Activated B cell treated with CpG ODN at 0.5 μM for 24 hours (primary cell): ENCODE data around the gene BMP5. TPM values are rescaled to one million over a fixed set of nuclear protein-coding genes. Genes with fewer than 3 reads are reported as not detected.

Source experiments
- ATAC-seq: fragments of 200-7000 bp; cut with Tn5 transposase; one replicate; pipeline ENCODE4 v1.10.0; 2021; ENCODE audit warnings: low read depth, mild to moderate bottlenecking, moderate library complexity
- CTCF ChIA-PET: fragments of 350-600 bp; sonication (Branson Sonifier 250); formaldehyde crosslinking; loops from one replicate; lab custom pipeline; 2021; ENCODE audit warnings: antibody characterized with exemption; lab: Charles Lee
- POLR2A ChIA-PET: fragments of 350-600 bp; sonication (Branson Sonifier 250); formaldehyde crosslinking; loops from one replicate; lab custom pipeline; 2021; ENCODE audit warnings: antibody characterized with exemption; lab: Charles Lee
- DNase-seq: peaks from one replicate; pipeline ENCODE4 v3.0.0; 2022
- H3K27ac Mint-ChIP-seq: one replicate; pipeline ENCODE4 v1.8.0; 2020; ENCODE audit warnings: mixed read lengths
- H3K27me3 Mint-ChIP-seq: one replicate; pipeline ENCODE4 v1.8.0; 2021; ENCODE audit warnings: mixed read lengths
- H3K36me3 Mint-ChIP-seq: one replicate; pipeline ENCODE4 v1.8.0; 2021; ENCODE audit warnings: low read depth, mixed read lengths
- H3K4me1 Mint-ChIP-seq: one replicate; pipeline ENCODE4 v1.8.0; 2021; ENCODE audit warnings: mixed read lengths
- H3K4me3 Mint-ChIP-seq: one replicate; pipeline ENCODE4 v1.8.0; 2020; ENCODE audit warnings: mild to moderate bottlenecking, mixed read lengths
- H3K9me3 Mint-ChIP-seq: one replicate; pipeline ENCODE4 v1.8.0; 2020; ENCODE audit warnings: mixed read lengths
- intact Hi-C: fragments of 100-400 bp; cut with micrococcal nuclease; formaldehyde crosslinking; loops from one replicate; pipeline ENCODE4 v1.15.1; 2024
- total RNA-seq: library from RNA; stranded (reverse); gene quantifications from 2 replicates; pipeline ENCODE4 v1.2.3, GENCODE V29; 2022
- TF ChIP-seq, protein P1 (sequence below): fragments of 200-600 bp; IDR thresholded peaks from one replicate; pipeline ENCODE4 v1.8.0; 2022; ENCODE audit warnings: antibody characterized with exemption, mild to moderate bottlenecking

Gene BMP5
- total RNA-seq, 1 donor from 2014 or later = not detected

DNA sequence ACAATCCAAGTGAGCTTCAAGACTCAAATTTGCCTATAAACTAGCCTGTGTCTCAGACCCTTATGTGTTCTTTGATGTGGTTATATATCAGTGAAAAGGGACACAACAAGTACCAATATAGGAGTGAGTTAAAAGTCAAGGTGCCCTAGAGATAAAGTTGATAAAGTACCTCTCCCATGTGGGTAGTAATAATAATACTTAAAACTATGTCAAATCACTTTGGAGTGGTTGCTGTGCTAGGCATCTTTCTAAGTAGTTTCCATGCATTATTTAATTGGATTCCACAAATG lies 100.4 kb downstream of the BMP5 start:
- intact Hi-C loops = no loop called here
- no peak for DNase-seq
- Mint-ChIP-seq H3K9me3 (peaks cover 9% of the 10 kb centered on the region), H3K27ac (no peak overlapping the region), H3K4me3 (no peak overlapping the region), H3K4me1 (no peaks in the 10 kb centered on the region), H3K36me3 (no peaks in the 10 kb centered on the region), H3K27me3 (no peaks in the 10 kb centered on the region)
- POLR2A ChIA-PET = no interaction called here
- CTCF ChIA-PET = no interaction called here
- TF ChIP-seq, protein P1, sequence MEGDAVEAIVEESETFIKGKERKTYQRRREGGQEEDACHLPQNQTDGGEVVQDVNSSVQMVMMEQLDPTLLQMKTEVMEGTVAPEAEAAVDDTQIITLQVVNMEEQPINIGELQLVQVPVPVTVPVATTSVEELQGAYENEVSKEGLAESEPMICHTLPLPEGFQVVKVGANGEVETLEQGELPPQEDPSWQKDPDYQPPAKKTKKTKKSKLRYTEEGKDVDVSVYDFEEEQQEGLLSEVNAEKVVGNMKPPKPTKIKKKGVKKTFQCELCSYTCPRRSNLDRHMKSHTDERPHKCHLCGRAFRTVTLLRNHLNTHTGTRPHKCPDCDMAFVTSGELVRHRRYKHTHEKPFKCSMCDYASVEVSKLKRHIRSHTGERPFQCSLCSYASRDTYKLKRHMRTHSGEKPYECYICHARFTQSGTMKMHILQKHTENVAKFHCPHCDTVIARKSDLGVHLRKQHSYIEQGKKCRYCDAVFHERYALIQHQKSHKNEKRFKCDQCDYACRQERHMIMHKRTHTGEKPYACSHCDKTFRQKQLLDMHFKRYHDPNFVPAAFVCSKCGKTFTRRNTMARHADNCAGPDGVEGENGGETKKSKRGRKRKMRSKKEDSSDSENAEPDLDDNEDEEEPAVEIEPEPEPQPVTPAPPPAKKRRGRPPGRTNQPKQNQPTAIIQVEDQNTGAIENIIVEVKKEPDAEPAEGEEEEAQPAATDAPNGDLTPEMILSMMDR = no peak
- ATAC-seq = no peak

DNA sequence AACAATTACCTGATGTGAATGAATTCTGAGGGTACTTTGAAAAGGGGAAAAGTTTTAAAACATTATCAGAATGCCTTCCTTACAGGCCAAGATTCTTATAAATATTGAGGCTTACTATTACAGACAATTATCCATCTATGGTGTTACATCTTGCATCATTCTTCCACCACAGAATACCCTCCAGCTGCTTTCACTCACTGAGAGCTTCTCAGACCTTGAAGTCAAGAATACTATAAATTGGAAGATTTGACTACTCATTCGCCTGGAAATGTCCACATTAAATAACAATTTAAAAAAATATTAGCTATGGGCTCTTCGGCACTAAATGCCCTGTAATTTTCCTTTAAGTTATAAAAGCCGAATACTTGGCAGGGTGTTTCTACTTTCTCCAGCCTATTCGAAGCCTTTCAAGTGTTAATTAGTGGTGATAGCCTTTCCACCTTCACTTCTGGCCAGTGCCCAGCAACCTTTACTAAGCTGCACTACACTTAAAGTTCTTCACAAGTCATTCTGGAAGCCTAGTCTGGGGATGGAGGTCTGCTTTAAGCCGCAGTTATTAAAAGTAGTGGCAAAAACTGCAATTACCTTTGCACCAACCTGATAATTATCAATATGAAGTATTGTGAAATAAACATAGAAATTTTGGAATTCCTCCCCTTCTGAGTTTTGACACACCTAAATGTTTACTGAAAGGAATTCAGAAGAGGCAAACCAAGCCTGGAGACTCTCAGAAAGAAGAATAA lies 100.9 kb downstream of the BMP5 start:
- no peaks in the 10 kb centered on the region for H3K27me3 Mint-ChIP-seq
- ATAC-seq = no peak
- POLR2A ChIA-PET = no interaction called here

DNA sequence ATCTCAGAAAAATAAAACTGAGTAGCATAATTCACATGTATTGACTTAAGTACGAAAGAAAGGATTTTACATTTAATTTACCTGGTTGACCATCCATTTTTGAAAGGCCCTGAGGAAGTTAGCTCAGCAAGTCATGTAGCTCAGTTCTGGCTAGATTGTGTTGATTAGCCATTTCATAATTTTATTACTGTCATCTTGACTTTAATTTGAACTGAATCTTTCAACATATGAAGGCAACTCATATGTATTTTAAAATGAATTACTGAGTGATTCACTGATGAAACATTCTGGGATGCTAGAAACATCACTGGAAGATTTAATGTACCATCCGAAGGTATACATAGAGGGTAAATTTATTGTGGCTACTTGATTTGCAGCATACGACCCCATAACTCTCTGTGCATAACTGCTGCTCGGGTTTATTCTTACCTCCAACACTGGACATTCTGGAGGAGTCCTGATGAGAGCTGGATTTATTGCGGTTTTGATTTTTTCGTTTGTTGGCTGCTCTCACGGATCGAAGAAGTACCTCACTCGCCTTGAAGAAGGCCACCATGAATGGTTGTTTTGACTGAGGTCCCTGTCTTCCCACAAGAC lies 101.7 kb downstream of the BMP5 start:
- DNase-seq = no peak
- TF ChIP-seq, protein P1 = no peak
- no peak overlapping the region for H3K27ac Mint-ChIP-seq

More for the DNA sequence above, 100.9 kb downstream of the BMP5 start:
- Mint-ChIP-seq H3K27ac (no peak overlapping the region), H3K4me1 (no peaks in the 10 kb centered on the region), H3K36me3 (no peaks in the 10 kb centered on the region), H3K4me3 (no peak overlapping the region), H3K9me3 (peaks cover 9% of the 10 kb centered on the region)
- TF ChIP-seq, protein P1 = no peak
- no peak for DNase-seq
- intact Hi-C loops = no loop called here
- CTCF ChIA-PET = no interaction called here

DNA sequence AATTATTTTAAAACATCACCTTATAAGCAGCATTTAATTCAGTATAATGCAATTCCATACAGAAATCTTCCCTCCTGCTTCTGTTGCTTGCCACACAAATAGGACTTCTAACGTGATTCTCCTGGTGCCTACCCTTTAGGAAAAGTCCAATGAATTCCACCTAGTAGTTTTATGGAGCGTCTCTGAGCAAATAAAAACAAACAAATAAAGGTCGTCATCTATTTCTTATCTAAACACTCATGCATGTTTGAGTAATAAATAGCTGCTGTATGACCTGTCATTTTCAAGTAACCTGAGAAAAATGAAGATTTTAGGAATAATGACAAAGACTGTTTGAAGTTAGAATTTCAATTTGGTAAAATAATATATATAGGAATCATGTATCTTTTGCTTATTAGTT lies 102.7 kb downstream of the BMP5 start:
- ATAC-seq = no peak

More for the DNA sequence above, 101.7 kb downstream of the BMP5 start:
- intact Hi-C loops = no loop called here
- ChIA-PET CTCF (no interaction called here), POLR2A (no interaction called here)
- Mint-ChIP-seq H3K4me3 (no peak overlapping the region), H3K27me3 (no peaks in the 10 kb centered on the region), H3K4me1 (no peaks in the 10 kb centered on the region), H3K9me3 (peaks cover 6% of the 10 kb centered on the region), H3K36me3 (no peaks in the 10 kb centered on the region)
- ATAC-seq = no peak

DNA sequence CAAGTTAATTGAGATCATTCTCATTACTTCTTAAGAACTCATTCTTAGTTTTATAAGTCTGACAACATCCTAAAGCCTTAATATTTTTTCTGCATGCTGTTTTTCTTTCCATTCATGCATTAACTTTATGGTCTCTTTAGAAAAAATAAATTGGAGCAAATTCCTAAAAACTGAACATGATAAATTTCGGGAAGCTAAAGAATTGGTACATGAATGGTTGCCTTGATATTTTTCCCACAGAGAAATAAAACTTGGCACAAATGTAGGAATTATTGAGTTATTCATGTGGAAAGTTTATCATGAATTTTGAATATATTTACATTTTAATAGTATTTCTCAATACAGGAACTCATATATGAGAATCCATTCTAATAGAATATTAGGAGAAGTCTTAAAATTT lies 115.9 kb downstream of the BMP5 start:
- DNase-seq (no peak), ATAC-seq (no peak)
- ChIA-PET CTCF (no interaction called here), POLR2A (no interaction called here)
- Mint-ChIP-seq H3K27me3 (no peaks in the 10 kb centered on the region), H3K27ac (no peak overlapping the region), H3K4me1 (no peaks in the 10 kb centered on the region), H3K36me3 (no peaks in the 10 kb centered on the region), H3K4me3 (no peak overlapping the region), H3K9me3 (peaks cover 3% of the 10 kb centered on the region)
- TF ChIP-seq, protein P1 = no peak
- intact Hi-C loops = no loop called here

More for the DNA sequence above, 102.7 kb downstream of the BMP5 start:
- CTCF ChIA-PET = no interaction called here
- Mint-ChIP-seq H3K9me3 (peaks cover 6% of the 10 kb centered on the region), H3K4me1 (no peaks in the 10 kb centered on the region), H3K36me3 (no peaks in the 10 kb centered on the region), H3K27ac (no peak overlapping the region), H3K4me3 (no peak overlapping the region), H3K27me3 (no peaks in the 10 kb centered on the region)
- no peak for DNase-seq
- POLR2A ChIA-PET = no interaction called here
- intact Hi-C loops = no loop called here
- TF ChIP-seq, protein P1 = no peak
